ENCODE measurements around the gene RBM10.

RBM10 gene

GRCh38 chrX:47198687-47199080, 53.7 kb downstream of the RBM10 start:
- H3K4me3 Mint-ChIP-seq: peak overlapping the region; percentile 6
- no peak for DNase-seq (ENCODE audit: low spot score in 2 of 2)
- H3K9me3 Mint-ChIP-seq: no peaks in the 10 kb centered on the region
- no peaks in the 10 kb centered on the region for H3K27me3 Mint-ChIP-seq
- peak overlapping the region; percentile 29 for H3K27ac Mint-ChIP-seq (ENCODE audit: low read depth)
- peaks cover 41% of the 10 kb centered on the region for H3K4me1 Mint-ChIP-seq
- peaks cover 40% of the 10 kb centered on the region for H3K36me3 Mint-ChIP-seq (ENCODE audit: insufficient read depth)
- no peak for ATAC-seq (replicated peaks; ENCODE audit: extremely low read depth, poor library complexity, severe bottlenecking)

DNA sequence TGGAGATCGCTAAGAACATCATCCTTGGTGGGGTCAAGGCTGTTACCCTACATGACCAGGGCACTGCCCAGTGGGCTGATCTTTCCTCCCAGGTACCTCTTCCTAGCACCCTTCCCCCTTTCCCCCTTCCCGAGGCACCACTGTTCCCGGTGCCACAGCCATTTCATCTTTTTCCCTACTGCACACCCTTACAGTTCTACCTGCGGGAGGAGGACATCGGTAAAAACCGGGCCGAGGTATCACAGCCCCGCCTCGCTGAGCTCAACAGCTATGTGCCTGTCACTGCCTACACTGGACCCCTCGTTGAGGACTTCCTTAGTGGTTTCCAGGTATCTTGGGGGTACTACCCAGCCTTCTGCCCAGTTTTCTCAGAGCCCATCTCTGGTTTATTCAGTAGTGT, 54.3 kb downstream of the RBM10 start:
- no peak overlapping the region for H3K27ac Mint-ChIP-seq (ENCODE audit: low read depth)
- H3K4me1 Mint-ChIP-seq: peaks cover 41% of the 10 kb centered on the region
- H3K36me3 Mint-ChIP-seq (ENCODE audit: insufficient read depth): peaks cover 43% of the 10 kb centered on the region
- H3K4me3 Mint-ChIP-seq: no peak overlapping the region
- no peaks in the 10 kb centered on the region for H3K27me3 Mint-ChIP-seq
- ATAC-seq (replicated peaks; ENCODE audit: extremely low read depth, poor library complexity, severe bottlenecking) (no peak), DNase-seq (ENCODE audit: low spot score in 2 of 2) (no peak)
- H3K9me3 Mint-ChIP-seq: no peaks in the 10 kb centered on the region

- Mint-ChIP-seq H3K27me3 (no peaks in the 10 kb centered on the region), H3K9me3 (no peaks in the 10 kb centered on the region), H3K36me3 (ENCODE audit: insufficient read depth) (peaks cover 43% of the 10 kb centered on the region), H3K27ac (ENCODE audit: low read depth) (no peak overlapping the region), H3K4me1 (peaks cover 28% of the 10 kb centered on the region), H3K4me3 (no peak overlapping the region)
- DNase-seq (ENCODE audit: low spot score in 2 of 2): no peak
- no peak for ATAC-seq (replicated peaks; ENCODE audit: extremely low read depth, poor library complexity, severe bottlenecking)
Observed at GRCh38 chrX:47200385-47201150, 55.5 kb downstream of the RBM10 start.

- no peak for ATAC-seq (replicated peaks; ENCODE audit: extremely low read depth, poor library complexity, severe bottlenecking)
- Mint-ChIP-seq H3K9me3 (no peaks in the 10 kb centered on the region), H3K4me3 (no peak overlapping the region), H3K36me3 (ENCODE audit: insufficient read depth) (peaks cover 47% of the 10 kb centered on the region), H3K4me1 (peaks cover 20% of the 10 kb centered on the region), H3K27me3 (no peaks in the 10 kb centered on the region), H3K27ac (ENCODE audit: low read depth) (no peak overlapping the region)
- DNase-seq (ENCODE audit: low spot score in 2 of 2): no peak
Observed at GRCh38 chrX:47201345-47201944, 56.4 kb downstream of the RBM10 start.

DNA sequence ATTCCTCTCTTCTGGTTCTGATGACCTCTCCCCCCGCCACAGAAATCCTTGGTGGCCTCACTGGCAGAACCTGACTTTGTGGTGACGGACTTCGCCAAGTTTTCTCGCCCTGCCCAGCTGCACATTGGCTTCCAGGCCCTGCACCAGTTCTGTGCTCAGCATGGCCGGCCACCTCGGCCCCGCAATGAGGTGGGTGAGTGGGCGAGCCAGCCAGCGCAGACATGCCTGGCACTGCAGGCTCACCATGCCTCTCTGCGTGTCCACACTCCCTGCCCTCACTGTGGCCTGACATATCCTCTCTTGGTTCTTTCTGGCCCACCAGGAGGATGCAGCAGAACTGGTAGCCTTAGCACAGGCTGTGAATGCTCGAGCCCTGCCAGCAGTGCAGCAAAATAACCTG, 57.3 kb downstream of the RBM10 start:
- no peaks in the 10 kb centered on the region for H3K27me3 Mint-ChIP-seq
- H3K27ac Mint-ChIP-seq (ENCODE audit: low read depth): no peak overlapping the region
- no peak overlapping the region for H3K4me3 Mint-ChIP-seq
- H3K36me3 Mint-ChIP-seq (ENCODE audit: insufficient read depth): peaks cover 56% of the 10 kb centered on the region
- H3K9me3 Mint-ChIP-seq: no peaks in the 10 kb centered on the region
- DNase-seq (ENCODE audit: low spot score in 2 of 2): no peak
- ATAC-seq (replicated peaks; ENCODE audit: extremely low read depth, poor library complexity, severe bottlenecking): no peak
- peaks cover 11% of the 10 kb centered on the region for H3K4me1 Mint-ChIP-seq

GRCh38 chrX:47202877-47203276, 57.9 kb downstream of the RBM10 start:
- Mint-ChIP-seq H3K4me3 (no peak overlapping the region), H3K4me1 (peaks cover 10% of the 10 kb centered on the region), H3K27ac (ENCODE audit: low read depth) (peak overlapping the region; percentile 38), H3K36me3 (ENCODE audit: insufficient read depth) (peaks cover 55% of the 10 kb centered on the region), H3K9me3 (no peaks in the 10 kb centered on the region), H3K27me3 (no peaks in the 10 kb centered on the region)
- DNase-seq (ENCODE audit: low spot score in 2 of 2) (no peak), ATAC-seq (replicated peaks; ENCODE audit: extremely low read depth, poor library complexity, severe bottlenecking) (no peak)

- no peak overlapping the region for H3K27ac Mint-ChIP-seq (ENCODE audit: low read depth)
- H3K27me3 Mint-ChIP-seq: no peaks in the 10 kb centered on the region
- H3K36me3 Mint-ChIP-seq (ENCODE audit: insufficient read depth): peaks cover 58% of the 10 kb centered on the region
- ATAC-seq (replicated peaks; ENCODE audit: extremely low read depth, poor library complexity, severe bottlenecking) (no peak), DNase-seq (ENCODE audit: low spot score in 2 of 2) (no peak)
- no peaks in the 10 kb centered on the region for H3K9me3 Mint-ChIP-seq
- H3K4me3 Mint-ChIP-seq: no peak overlapping the region
- no peaks in the 10 kb centered on the region for H3K4me1 Mint-ChIP-seq
Observed at GRCh38 chrX:47204970-47205369, 59.9 kb downstream of the RBM10 start.

- no peaks in the 10 kb centered on the region for H3K4me1 Mint-ChIP-seq
- H3K4me3 Mint-ChIP-seq: no peak overlapping the region
- no peak for DNase-seq (ENCODE audit: low spot score in 2 of 2)
- no peak overlapping the region for H3K27ac Mint-ChIP-seq (ENCODE audit: low read depth)
- ATAC-seq (replicated peaks; ENCODE audit: extremely low read depth, poor library complexity, severe bottlenecking): no peak
- peaks cover 56% of the 10 kb centered on the region for H3K36me3 Mint-ChIP-seq (ENCODE audit: insufficient read depth)
- no peaks in the 10 kb centered on the region for H3K9me3 Mint-ChIP-seq
- H3K27me3 Mint-ChIP-seq: no peaks in the 10 kb centered on the region
Observed at GRCh38 chrX:47206316-47206715, 61.3 kb downstream of the RBM10 start.

DNA sequence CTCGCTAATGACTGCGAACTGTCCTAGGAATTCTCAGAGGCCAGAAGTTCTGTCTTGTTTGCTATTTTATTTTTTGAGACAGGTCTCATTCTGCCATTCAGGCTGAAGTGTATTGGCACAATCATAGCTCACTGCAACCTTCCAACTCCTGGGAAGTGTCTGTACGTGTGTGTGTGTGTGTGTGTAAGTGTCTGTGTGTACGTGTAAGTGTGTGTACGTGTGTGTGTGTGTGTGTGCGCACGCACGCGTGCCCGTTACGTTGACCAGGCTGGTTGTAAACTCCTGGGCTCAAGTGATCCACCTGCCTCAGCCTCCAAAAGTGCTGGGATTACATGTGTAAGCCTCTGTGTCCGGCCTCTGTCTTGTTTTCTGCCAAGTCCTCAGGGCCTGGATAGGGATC, 63.1 kb downstream of the RBM10 start:
- no peak for DNase-seq (ENCODE audit: low spot score in 2 of 2)
- Mint-ChIP-seq H3K9me3 (no peaks in the 10 kb centered on the region), H3K4me3 (no peak overlapping the region), H3K4me1 (no peaks in the 10 kb centered on the region), H3K27ac (ENCODE audit: low read depth) (no peak overlapping the region), H3K36me3 (ENCODE audit: insufficient read depth) (peaks cover 56% of the 10 kb centered on the region), H3K27me3 (no peaks in the 10 kb centered on the region)
- no peak for ATAC-seq (replicated peaks; ENCODE audit: extremely low read depth, poor library complexity, severe bottlenecking)

GRCh38 chrX:47209508-47210238, 64.7 kb downstream of the RBM10 start:
- no peak for ATAC-seq (replicated peaks; ENCODE audit: extremely low read depth, poor library complexity, severe bottlenecking)
- Mint-ChIP-seq H3K4me3 (no peak overlapping the region), H3K9me3 (no peaks in the 10 kb centered on the region), H3K36me3 (ENCODE audit: insufficient read depth) (peaks cover 52% of the 10 kb centered on the region), H3K4me1 (no peaks in the 10 kb centered on the region), H3K27ac (ENCODE audit: low read depth) (no peak overlapping the region), H3K27me3 (no peaks in the 10 kb centered on the region)
- no peak for DNase-seq (ENCODE audit: low spot score in 2 of 2)

DNA sequence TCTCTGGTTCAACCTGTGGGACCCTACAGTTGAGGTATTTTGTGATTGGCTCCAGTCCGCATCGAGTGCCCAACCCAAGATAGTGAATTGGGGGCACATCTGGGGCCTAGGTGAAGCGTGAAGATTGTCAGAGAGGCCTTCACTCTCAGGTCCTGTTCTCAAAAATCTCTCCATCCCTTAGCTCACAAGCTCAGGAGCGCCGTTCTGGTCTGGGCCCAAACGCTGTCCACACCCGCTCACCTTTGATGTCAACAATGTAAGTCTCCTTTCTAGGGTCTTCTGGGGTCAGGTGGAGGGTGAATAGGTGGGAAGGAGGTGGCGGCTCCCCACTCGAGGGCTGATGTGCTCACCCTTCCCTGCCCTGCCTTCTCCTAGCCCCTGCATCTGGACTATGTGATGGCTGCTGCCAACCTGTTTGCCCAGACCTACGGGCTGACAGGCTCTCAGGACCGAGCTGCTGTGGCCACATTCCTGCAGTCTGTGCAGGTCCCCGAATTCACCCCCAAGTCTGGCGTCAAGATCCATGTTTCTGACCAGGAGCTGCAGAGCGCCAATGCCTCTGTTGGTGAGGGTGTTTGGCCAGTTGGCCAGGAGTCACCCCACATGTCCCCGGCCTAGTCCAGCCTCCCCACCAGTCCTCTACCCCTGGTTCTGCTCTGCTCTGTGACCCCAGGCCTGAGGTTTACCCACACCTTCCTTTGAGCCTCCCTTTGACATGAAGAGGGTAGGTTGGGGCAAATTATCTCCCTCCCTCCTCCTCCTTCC, 65.8 kb downstream of the RBM10 start:
- peaks cover 48% of the 10 kb centered on the region for H3K36me3 Mint-ChIP-seq (ENCODE audit: insufficient read depth)

DNA sequence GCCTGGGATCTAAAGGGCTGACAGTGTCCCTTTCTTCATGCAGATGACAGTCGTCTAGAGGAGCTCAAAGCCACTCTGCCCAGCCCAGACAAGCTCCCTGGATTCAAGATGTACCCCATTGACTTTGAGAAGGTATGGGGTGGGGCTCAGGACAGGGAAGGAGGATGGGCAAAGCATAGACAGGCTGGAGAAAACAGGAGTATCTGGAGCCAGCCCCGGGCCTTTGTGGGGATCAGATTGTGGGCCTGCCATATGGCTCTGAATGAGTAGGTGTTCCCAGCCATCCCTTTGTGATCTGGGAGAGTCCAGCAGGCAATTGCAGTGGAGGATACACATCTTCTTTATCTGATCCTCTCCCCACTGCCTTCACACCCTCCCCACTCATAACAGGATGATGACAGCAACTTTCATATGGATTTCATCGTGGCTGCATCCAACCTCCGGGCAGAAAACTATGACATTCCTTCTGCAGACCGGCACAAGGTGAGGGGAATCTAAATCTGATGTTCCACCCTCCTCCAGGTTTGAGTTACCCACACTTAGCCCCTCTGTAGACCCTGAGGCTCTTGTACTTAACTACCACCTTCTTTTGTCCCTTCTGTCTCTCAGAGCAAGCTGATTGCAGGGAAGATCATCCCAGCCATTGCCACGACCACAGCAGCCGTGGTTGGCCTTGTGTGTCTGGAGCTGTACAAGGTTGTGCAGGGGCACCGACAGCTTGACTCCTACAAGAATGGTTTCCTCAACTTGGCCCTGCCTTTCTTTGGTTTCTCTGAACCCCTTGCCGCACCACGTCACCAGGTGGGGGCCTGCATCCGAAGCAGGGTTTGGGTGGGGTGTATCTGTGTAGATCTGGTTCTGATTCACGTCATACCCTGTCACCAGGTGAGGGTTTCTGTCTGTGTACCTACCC, 67.6 kb downstream of the RBM10 start:
- Mint-ChIP-seq H3K36me3 (ENCODE audit: insufficient read depth) (peaks cover 43% of the 10 kb centered on the region), H3K27ac (ENCODE audit: low read depth) (no peak overlapping the region), H3K9me3 (no peaks in the 10 kb centered on the region), H3K27me3 (no peaks in the 10 kb centered on the region), H3K4me3 (no peak overlapping the region), H3K4me1 (peaks cover 16% of the 10 kb centered on the region)
- no peak for ATAC-seq (replicated peaks; ENCODE audit: extremely low read depth, poor library complexity, severe bottlenecking)
- DNase-seq (ENCODE audit: low spot score in 2 of 2): no peak

More for the DNA sequence above, 65.8 kb downstream of the RBM10 start:
- Mint-ChIP-seq H3K9me3 (no peaks in the 10 kb centered on the region), H3K27me3 (no peaks in the 10 kb centered on the region), H3K4me1 (no peaks in the 10 kb centered on the region), H3K27ac (ENCODE audit: low read depth) (no peak overlapping the region), H3K4me3 (no peak overlapping the region)
- no peak for ATAC-seq (replicated peaks; ENCODE audit: extremely low read depth, poor library complexity, severe bottlenecking)
- no peak for DNase-seq (ENCODE audit: low spot score in 2 of 2)
